ENCODE data around the gene HTR3B. TPM values are rescaled to one million over a fixed set of nuclear protein-coding genes. Genes with fewer than 3 reads are reported as not detected.

The HTR3B gene
- total RNA-seq, 2 donors from 2014 or later: not detected

DNA sequence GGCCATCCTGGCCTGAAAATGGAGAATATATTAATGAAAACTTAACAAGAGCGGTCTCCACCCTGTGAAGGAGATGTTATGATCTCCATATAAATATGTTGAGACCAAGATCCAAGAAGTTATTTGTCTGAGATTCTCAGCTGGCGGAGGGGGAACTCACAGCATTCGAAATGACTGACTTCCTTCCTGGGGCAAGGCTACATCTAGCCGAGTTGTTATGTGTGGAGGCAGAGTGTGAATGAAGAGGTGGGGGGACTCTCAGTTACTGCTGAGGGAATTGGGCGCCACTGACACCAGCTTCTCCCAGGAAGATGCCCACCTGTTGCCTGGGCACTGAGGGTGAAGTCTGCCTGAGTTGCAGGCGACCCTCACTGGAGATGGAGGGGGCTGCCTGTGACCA is 76.2 kb downstream of the HTR3B start:
- Histone ChIP-seq H3K9me3 (no peaks in the 10 kb centered on the region), H3K36me3 (no peaks in the 10 kb centered on the region), H3K27me3 (no peaks in the 10 kb centered on the region), H3K4me3 (no peak overlapping the region), H3K27ac (no peak overlapping the region), H3K4me1 (no peaks in the 10 kb centered on the region)
- DNase-seq (ENCODE audit: low spot score): no peak
- TF ChIP-seq, protein P1, sequence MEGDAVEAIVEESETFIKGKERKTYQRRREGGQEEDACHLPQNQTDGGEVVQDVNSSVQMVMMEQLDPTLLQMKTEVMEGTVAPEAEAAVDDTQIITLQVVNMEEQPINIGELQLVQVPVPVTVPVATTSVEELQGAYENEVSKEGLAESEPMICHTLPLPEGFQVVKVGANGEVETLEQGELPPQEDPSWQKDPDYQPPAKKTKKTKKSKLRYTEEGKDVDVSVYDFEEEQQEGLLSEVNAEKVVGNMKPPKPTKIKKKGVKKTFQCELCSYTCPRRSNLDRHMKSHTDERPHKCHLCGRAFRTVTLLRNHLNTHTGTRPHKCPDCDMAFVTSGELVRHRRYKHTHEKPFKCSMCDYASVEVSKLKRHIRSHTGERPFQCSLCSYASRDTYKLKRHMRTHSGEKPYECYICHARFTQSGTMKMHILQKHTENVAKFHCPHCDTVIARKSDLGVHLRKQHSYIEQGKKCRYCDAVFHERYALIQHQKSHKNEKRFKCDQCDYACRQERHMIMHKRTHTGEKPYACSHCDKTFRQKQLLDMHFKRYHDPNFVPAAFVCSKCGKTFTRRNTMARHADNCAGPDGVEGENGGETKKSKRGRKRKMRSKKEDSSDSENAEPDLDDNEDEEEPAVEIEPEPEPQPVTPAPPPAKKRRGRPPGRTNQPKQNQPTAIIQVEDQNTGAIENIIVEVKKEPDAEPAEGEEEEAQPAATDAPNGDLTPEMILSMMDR (IDR thresholded peaks at IDR 0.05): no peak

DNA sequence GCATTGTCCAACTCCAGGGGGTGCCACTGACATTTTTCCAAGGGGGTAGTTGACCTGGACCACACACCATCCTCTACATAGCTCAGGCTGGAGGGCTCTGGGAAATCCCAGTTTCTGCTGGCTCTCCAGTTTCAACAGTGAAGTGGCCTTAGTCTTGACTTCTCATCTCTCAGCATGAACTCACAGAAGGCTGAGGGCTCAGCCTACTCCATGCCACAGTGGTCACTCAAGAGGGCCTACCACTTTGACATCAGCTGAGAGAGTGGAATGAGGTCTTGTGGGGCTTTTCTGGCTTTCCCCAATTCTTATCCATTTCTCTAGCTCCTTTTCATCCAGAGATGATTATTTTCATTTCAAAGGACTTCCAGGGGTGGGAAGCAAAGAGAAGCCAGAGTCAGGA is 77.7 kb downstream of the HTR3B start:
- Histone ChIP-seq H3K27me3 (no peaks in the 10 kb centered on the region), H3K4me3 (no peak overlapping the region), H3K27ac (no peak overlapping the region), H3K36me3 (no peaks in the 10 kb centered on the region), H3K9me3 (no peaks in the 10 kb centered on the region), H3K4me1 (no peaks in the 10 kb centered on the region)
- TF ChIP-seq, protein P1 (IDR thresholded peaks at IDR 0.05): no peak
- no peak for DNase-seq (ENCODE audit: low spot score)

DNA sequence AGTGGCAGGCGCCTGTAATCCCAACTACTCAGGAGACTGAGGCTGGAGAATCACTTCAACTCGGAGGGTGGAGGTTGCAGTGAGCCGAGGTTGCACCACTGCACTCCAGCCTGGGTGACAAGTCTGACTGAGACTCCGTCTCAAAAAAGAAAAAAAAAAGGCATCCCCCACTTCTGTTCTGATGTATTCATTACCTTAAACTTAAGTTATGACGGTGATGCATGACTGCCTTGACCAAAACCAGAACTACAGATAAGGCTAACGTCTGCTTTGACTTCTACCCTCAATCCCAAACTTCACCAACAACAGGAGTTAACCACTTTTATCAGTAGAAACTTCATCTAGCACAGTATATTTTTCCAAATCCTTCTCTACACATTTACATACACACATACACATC is 80.2 kb downstream of the HTR3B start:
- Histone ChIP-seq H3K4me1 (no peaks in the 10 kb centered on the region), H3K36me3 (no peaks in the 10 kb centered on the region), H3K27ac (no peak overlapping the region), H3K9me3 (no peaks in the 10 kb centered on the region), H3K4me3 (no peak overlapping the region), H3K27me3 (no peaks in the 10 kb centered on the region)
- DNase-seq (ENCODE audit: low spot score): no peak
- TF ChIP-seq, protein P1 (IDR thresholded peaks at IDR 0.05): no peak

DNA sequence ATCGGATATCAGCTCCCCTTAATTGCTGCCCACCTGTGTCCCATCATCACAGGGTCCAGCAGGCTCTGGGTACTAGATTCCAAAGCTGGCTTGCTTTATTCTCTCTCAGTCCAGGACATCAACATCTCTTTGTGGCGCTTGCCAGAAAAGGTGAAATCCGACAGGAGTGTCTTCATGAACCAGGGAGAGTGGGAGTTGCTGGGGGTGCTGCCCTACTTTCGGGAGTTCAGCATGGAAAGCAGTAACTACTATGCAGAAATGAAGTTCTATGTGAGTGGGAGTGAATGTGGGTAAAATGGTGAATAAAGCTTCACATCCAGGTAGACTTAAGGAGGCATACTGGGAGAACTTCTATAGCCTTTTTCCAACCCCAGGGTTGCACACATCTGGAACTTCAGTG is 81.3 kb downstream of the HTR3B start:
- no peaks in the 10 kb centered on the region for H3K27me3 ChIP-seq
- DNase-seq (ENCODE audit: low spot score): no peak

DNA sequence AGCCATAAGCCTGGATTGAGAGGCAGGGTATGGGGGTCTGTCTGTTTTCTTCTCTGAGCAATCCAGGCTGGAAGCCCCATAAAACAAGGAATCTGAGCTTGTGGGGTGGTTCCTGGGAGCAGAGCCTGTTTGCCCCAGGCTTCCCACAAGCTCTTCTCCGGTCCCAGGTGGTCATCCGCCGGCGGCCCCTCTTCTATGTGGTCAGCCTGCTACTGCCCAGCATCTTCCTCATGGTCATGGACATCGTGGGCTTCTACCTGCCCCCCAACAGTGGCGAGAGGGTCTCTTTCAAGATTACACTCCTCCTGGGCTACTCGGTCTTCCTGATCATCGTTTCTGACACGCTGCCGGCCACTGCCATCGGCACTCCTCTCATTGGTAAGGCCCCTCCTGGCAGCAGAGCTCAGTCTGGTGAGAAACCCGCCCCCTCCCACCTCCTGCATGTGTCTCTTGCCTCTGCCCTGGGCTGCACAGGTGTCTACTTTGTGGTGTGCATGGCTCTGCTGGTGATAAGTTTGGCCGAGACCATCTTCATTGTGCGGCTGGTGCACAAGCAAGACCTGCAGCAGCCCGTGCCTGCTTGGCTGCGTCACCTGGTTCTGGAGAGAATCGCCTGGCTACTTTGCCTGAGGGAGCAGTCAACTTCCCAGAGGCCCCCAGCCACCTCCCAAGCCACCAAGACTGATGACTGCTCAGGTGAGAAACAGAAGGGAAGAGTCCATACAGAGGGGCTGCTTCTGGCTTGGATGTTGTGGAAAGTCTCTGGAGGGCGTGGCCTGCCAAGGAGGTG is 82.0 kb downstream of the HTR3B start:
- H3K9me3 ChIP-seq: no peaks in the 10 kb centered on the region
- H3K27ac ChIP-seq: no peak overlapping the region
- no peaks in the 10 kb centered on the region for H3K36me3 ChIP-seq
- TF ChIP-seq, protein P1 (IDR thresholded peaks at IDR 0.05): no peak
- no peaks in the 10 kb centered on the region for H3K4me1 ChIP-seq
- no peaks in the 10 kb centered on the region for H3K27me3 ChIP-seq
- no peak for DNase-seq (ENCODE audit: low spot score)
- no peak overlapping the region for H3K4me3 ChIP-seq

More for the DNA sequence above, 81.3 kb downstream of the HTR3B start:
- TF ChIP-seq, protein P1 (IDR thresholded peaks at IDR 0.05): no peak
- Histone ChIP-seq H3K27ac (no peak overlapping the region), H3K4me3 (no peak overlapping the region), H3K9me3 (no peaks in the 10 kb centered on the region), H3K4me1 (no peaks in the 10 kb centered on the region), H3K36me3 (no peaks in the 10 kb centered on the region)

DNA sequence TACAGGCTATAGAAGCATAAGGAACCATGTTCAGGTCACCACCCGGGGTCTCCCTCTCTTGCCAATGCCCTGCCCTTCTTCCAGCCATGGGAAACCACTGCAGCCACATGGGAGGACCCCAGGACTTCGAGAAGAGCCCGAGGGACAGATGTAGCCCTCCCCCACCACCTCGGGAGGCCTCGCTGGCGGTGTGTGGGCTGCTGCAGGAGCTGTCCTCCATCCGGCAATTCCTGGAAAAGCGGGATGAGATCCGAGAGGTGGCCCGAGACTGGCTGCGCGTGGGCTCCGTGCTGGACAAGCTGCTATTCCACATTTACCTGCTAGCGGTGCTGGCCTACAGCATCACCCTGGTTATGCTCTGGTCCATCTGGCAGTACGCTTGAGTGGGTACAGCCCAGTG is 84.8 kb downstream of the HTR3B start:
- DNase-seq (ENCODE audit: low spot score): no peak
- Histone ChIP-seq H3K9me3 (no peaks in the 10 kb centered on the region), H3K4me1 (no peaks in the 10 kb centered on the region), H3K27ac (no peak overlapping the region), H3K36me3 (no peaks in the 10 kb centered on the region), H3K4me3 (no peak overlapping the region), H3K27me3 (no peaks in the 10 kb centered on the region)
- TF ChIP-seq, protein P1 (IDR thresholded peaks at IDR 0.05): no peak

Measured in right atrium auricular region (tissue), 2 donors.